H1 (cell line): ENCODE data around the gene NR2F1. TPM values are rescaled to one million over a fixed set of nuclear protein-coding genes. Genes with fewer than 3 reads are reported as not detected.

Experiments used
- ASH2L ChIP-seq: fragments of 200-600, 300-600 bp; sonication (generic); IDR thresholded peaks from one replicate; pipeline ENCODE4 v1.7.1; 2017; ENCODE audit warnings: low read length
- ATF2 ChIP-seq: IDR thresholded peaks from 2 replicates; pipeline ENCODE4 v1.6.1; 2012; ENCODE audit warnings: low read length, inconsistent platforms
- BACH1 ChIP-seq: IDR thresholded peaks from 2 replicates; pipeline ENCODE4 v1.6.1; 2012; ENCODE audit warnings: low read length, improper control_type of control experiment
- BRCA1 ChIP-seq: IDR thresholded peaks from 2 replicates; pipeline ENCODE4 v1.6.1; 2012; ENCODE audit warnings: low read depth, low read length, improper control_type of control experiment
- CHD1 ChIP-seq: IDR thresholded peaks from 2 replicates; pipeline ENCODE4 v1.6.1; 2012; ENCODE audit warnings: low read depth, low read length, improper control_type of control experiment
- CHD2 ChIP-seq: IDR thresholded peaks from 2 replicates; pipeline ENCODE4 v1.6.1; 2012; ENCODE audit warnings: low read length, improper control_type of control experiment
- EP300 ChIP-seq, 2 experiments: IDR thresholded peaks; 1 replicate in 1 of 2; 2 replicates in 1 of 2; pipeline ENCODE4 v1.6.1; 2011 to 2012; ENCODE audit warnings: low read depth in 2 of 2, low read length in 2 of 2, mild to moderate bottlenecking in 2 of 2, borderline replicate concordance in 1 of 2, inconsistent platforms in 1 of 2, moderate library complexity in 1 of 2
- EZH2 ChIP-seq: fragments of 200-600 bp; sonication (generic); IDR thresholded peaks from 2 replicates; pipeline ENCODE4 v1.7.1; 2012; ENCODE audit warnings: low read depth, mild to moderate bottlenecking, moderate library complexity, low read length, inconsistent platforms; ENCODE audit not compliant: severe bottlenecking
- GABPA ChIP-seq: IDR thresholded peaks from 2 replicates; pipeline ENCODE4 v1.6.1; 2011; ENCODE audit warnings: mild to moderate bottlenecking, low read length, moderate library complexity, borderline replicate concordance; ENCODE audit not compliant: insufficient read depth
- GTF2F1 ChIP-seq: IDR thresholded peaks from 2 replicates; pipeline ENCODE4 v1.6.1; 2012; ENCODE audit warnings: low read depth, low read length, improper control_type of control experiment, borderline replicate concordance
- JUN ChIP-seq: IDR thresholded peaks from 2 replicates; pipeline ENCODE4 v1.6.1; 2011; ENCODE audit warnings: low read depth, mild to moderate bottlenecking, improper control_type of control experiment, low read length
- KDM4A ChIP-seq: IDR thresholded peaks from one replicate; pipeline ENCODE4 v1.7.1; 2012; ENCODE audit warnings: low read depth, mild to moderate bottlenecking, moderate library complexity, low read length, inconsistent platforms; ENCODE audit not compliant: severe bottlenecking
- MAX ChIP-seq: IDR thresholded peaks from 2 replicates; pipeline ENCODE4 v1.6.1; 2012; ENCODE audit warnings: inconsistent platforms
- POU5F1 ChIP-seq: IDR thresholded peaks from 2 replicates; pipeline ENCODE4 v1.6.1; 2011; ENCODE audit warnings: low read depth, mild to moderate bottlenecking, low read length, moderate library complexity
- RBBP5 ChIP-seq: IDR thresholded peaks from 2 replicates; pipeline ENCODE4 v1.7.1; 2012; ENCODE audit warnings: low read depth, mild to moderate bottlenecking, inconsistent platforms, low read length, moderate library complexity, borderline replicate concordance
- SP1 ChIP-seq: IDR thresholded peaks from 2 replicates; pipeline ENCODE4 v1.6.1; 2011; ENCODE audit warnings: low read depth, low read length
- SRF ChIP-seq: IDR thresholded peaks from 2 replicates; pipeline ENCODE4 v1.6.1; 2011; ENCODE audit warnings: mild to moderate bottlenecking, low read depth, low read length, moderate library complexity
- TAF7 ChIP-seq: optimal IDR thresholded peaks from 2 replicates; pipeline ENCODE3; 2011; ENCODE audit warnings: low read depth, mild to moderate bottlenecking, inconsistent platforms, low read length, moderate library complexity, borderline replicate concordance
- TBP ChIP-seq: IDR thresholded peaks from 2 replicates; pipeline ENCODE4 v1.6.1; 2011; ENCODE audit warnings: low read depth, low read length, improper control_type of control experiment
- USF2 ChIP-seq: IDR thresholded peaks from 2 replicates; pipeline ENCODE4 v1.6.1; 2011; ENCODE audit warnings: low read length, improper control_type of control experiment
- ZNF274 ChIP-seq: IDR thresholded peaks from 2 replicates; pipeline ENCODE4 v1.7.0; 2012; ENCODE audit warnings: low read length, borderline replicate concordance; ENCODE audit errors: extremely low read depth
- polyA plus RNA-seq, 7 experiments: library from polyadenylated mRNA; depleted of rRNA in 3 of 7; stranded (reverse) in 5 of 7; unstranded in 2 of 7; fragments of >200 nt in 5 of 7; fragments of 200-250 nt in 2 of 7; gene quantifications; 1 replicate in 5 of 7; 2 replicates in 1 of 7; 4 replicates in 1 of 7; pipeline versions ENCODE4 v1.2.1 to v1.2.3, GENCODE V29; 2011 to 2013; ENCODE audit warnings: missing spikeins in 2 of 7, mixed read lengths in 2 of 7
- total RNA-seq: library from RNA; stranded (reverse); fragmentation: NEBNext Ultra II Directional; extraction: Animal tissue kit (Norgen Biotek cat#: 25700); gene quantifications from 2 replicates; pipeline ENCODE4 v1.2.1, GENCODE V29; 2021

The NR2F1 gene
- total and polyA plus RNA-seq, 2 of the 8 experiments (the other 6 are each of a cell fraction or from before 2014, with no cell fraction given), result not detected

- TF ChIP-seq ATF2 (no peak), GABPA (no peak), USF2 (no peak), CHD2 (no peak), GTF2F1 (no peak), JUN (no peak), ZNF274 (no peak), BACH1 (no peak), CHD1 (no peak), SRF (no peak), EZH2 (peak; percentile 74), RBBP5 (0 out of 2 replicates have a peak, but pooled peaks have one; percentile 54), POU5F1 (no peak), BRCA1 (no peak), TAF7 (no peak), MAX (no peak), KDM4A (no peak), ASH2L (peak; percentile 80), SP1 (peak; percentile 83), EP300 (IDR thresholded peaks at IDR 0.05; ENCODE audit: borderline replicate concordance in 1 of 2, low read depth in 2 of 2, low read length in 2 of 2) (peak in 1 of 2 experiments; percentile 24; a peak in 1 of 3 replicates), TBP (no peak)
Measured at GRCh38 chr5:93607367-93608258, 24.6 kb downstream of the NR2F1 start (continued).
